ENCODE measurements around the gene GPR155. TPM values are rescaled to one million over a fixed set of nuclear protein-coding genes. Genes with fewer than 3 reads are reported as not detected.

GPR155 gene
- total RNA-seq, 1 experiment from 2014 or later, result 0.79 TPM

DNA sequence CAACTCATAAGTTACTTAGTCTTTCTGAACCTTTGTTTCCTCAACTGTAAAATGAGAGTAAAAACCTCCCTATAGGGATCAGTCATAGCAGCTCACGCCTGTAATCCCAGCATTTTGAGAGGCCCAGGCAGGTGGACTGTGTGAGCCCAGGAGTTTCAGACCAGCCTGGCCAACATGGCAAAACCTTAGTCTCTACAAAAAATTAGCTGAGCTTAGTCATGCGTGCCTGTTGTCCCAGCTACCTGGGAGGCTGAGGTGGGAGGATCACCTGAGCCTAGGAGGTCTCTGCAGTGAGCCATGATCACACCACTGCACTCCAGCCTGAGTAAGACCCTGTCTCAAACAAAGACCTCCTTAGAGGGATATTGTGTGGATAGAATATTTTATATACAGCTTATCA, 2.3 kb downstream of the GPR155 start:
- BruUV-seq (replicated peaks), result no TSS peak
- Histone ChIP-seq H2AFZ (no peak overlapping the region), H4K20me1 (ENCODE audit: insufficient read depth) (no peaks in the 10 kb centered on the region), H3K4me2 (no peak overlapping the region), H3K4me1 (replicated peaks; ENCODE audit: insufficient read depth) (peaks cover 12% of the 10 kb centered on the region), H3F3A (ENCODE audit: insufficient read depth, low read depth) (no peaks in the 10 kb centered on the region), H3K27ac (no peak overlapping the region), H3K36me3 (ENCODE audit: low read depth) (no peaks in the 10 kb centered on the region), H3K9me3 (ENCODE audit: insufficient read depth, low read depth) (no peaks in the 10 kb centered on the region; the same call in 1 of the 2 replicates), H3K4me3 (no peak overlapping the region), H3K79me2 (ENCODE audit: low read depth) (no peaks in the 10 kb centered on the region), H3K27me3 (ENCODE audit: insufficient read depth, low read depth) (no peaks in the 10 kb centered on the region), H3K9me2 (ENCODE audit: insufficient read depth) (no peaks in the 10 kb centered on the region)
- intact Hi-C loops (cut with micrococcal nuclease; ENCODE audit: unreplicated experiment), result no loop called here
- no peak for TF ChIP-seq EZH2 (IDR thresholded peaks at IDR 0.05; ENCODE audit: low read depth)
- TF ChIP-seq, protein P1, sequence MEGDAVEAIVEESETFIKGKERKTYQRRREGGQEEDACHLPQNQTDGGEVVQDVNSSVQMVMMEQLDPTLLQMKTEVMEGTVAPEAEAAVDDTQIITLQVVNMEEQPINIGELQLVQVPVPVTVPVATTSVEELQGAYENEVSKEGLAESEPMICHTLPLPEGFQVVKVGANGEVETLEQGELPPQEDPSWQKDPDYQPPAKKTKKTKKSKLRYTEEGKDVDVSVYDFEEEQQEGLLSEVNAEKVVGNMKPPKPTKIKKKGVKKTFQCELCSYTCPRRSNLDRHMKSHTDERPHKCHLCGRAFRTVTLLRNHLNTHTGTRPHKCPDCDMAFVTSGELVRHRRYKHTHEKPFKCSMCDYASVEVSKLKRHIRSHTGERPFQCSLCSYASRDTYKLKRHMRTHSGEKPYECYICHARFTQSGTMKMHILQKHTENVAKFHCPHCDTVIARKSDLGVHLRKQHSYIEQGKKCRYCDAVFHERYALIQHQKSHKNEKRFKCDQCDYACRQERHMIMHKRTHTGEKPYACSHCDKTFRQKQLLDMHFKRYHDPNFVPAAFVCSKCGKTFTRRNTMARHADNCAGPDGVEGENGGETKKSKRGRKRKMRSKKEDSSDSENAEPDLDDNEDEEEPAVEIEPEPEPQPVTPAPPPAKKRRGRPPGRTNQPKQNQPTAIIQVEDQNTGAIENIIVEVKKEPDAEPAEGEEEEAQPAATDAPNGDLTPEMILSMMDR (conservative IDR thresholded peaks at IDR 0.05), result no peak
- POLR2A ChIA-PET (ENCODE audit: unreplicated experiment), result interaction anchor here (0.7 kb wide), 1 partner anchor 42 kb away, joined by 5 read pairs; no protein-coding TSS in a partner anchor
- DNase-seq, result no peak
- CTCF ChIA-PET, result interaction anchor here (0.6 to 1.0 kb wide), 2 partner anchors 63 to 92 kb away, joined by 3 to 4 read pairs; no protein-coding TSS in a partner anchor

DNA sequence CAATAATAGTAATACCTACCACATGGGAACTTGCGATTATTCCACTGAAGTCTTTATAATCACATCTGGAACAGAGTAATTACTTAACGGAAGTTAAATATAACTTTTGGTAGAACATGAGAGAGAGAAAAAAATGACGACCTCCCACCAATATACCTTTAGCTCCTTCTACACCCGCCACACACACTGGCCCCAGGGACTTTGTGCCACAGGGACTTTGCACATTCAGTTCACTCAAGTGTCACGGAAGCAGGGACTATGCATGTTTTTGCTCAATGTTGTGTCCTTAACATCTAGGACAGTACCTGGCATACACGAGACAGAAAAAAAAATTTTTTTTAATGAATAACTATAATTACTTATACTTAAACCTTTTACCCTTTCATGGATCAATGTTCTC, 4.0 kb downstream of the GPR155 start:
- ChIA-PET POLR2A (ENCODE audit: unreplicated experiment) (no interaction called here), CTCF (no interaction called here)
- H3F3A ChIP-seq (ENCODE audit: insufficient read depth, low read depth), result no peaks in the 10 kb centered on the region
- no peak for TF ChIP-seq EZH2 (IDR thresholded peaks at IDR 0.05; ENCODE audit: low read depth)
- TF ChIP-seq, protein P1 (conservative IDR thresholded peaks at IDR 0.05), result no peak
- DNase-seq, result no peak
- H3K4me1 ChIP-seq (replicated peaks; ENCODE audit: insufficient read depth), result peaks cover 11% of the 10 kb centered on the region
- no peak overlapping the region for H2AFZ ChIP-seq
- no peak overlapping the region for H3K4me2 ChIP-seq
- no peaks in the 10 kb centered on the region for H4K20me1 ChIP-seq (ENCODE audit: insufficient read depth)
- no peaks in the 10 kb centered on the region for H3K27me3 ChIP-seq (ENCODE audit: insufficient read depth, low read depth)
- H3K9me2 ChIP-seq (ENCODE audit: insufficient read depth), result no peaks in the 10 kb centered on the region
- no peaks in the 10 kb centered on the region for H3K36me3 ChIP-seq (ENCODE audit: low read depth)
- H3K27ac ChIP-seq, result no peak overlapping the region
- H3K9me3 ChIP-seq (ENCODE audit: insufficient read depth, low read depth), result no peaks in the 10 kb centered on the region; the same call in 1 of the 2 replicates
- intact Hi-C loops (cut with micrococcal nuclease; ENCODE audit: unreplicated experiment), result no loop called here
- no peaks in the 10 kb centered on the region for H3K79me2 ChIP-seq (ENCODE audit: low read depth)
- BruUV-seq (replicated peaks), result no TSS peak
- no peak overlapping the region for H3K4me3 ChIP-seq

DNA sequence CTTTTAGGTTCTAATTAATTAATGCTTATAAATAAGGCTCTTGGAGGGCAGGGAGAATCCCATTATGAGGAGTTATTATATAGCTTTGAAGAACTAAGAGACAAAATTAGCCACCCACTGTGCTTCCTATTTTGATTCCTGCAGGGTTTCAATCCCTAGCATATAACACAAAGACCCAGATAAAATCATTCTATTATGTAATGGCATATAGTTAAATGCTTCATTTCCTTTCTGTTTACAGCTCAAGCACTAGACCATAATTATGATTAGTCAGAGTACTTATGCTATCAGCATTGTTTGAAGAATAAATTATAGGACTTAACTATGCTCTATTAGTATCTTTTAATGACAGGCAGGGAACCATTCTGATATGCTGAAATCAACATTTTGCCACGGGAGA, 9.1 kb downstream of the GPR155 start:
- H3K4me2 ChIP-seq, result no peak overlapping the region
- no TSS peak for BruUV-seq (replicated peaks)
- H2AFZ ChIP-seq, result no peak overlapping the region
- no peaks in the 10 kb centered on the region for H3K9me3 ChIP-seq (ENCODE audit: insufficient read depth, low read depth)
- ChIA-PET POLR2A (ENCODE audit: unreplicated experiment) (no interaction called here), CTCF (interaction anchor here (1.1 kb wide), 1 partner anchor 14 kb away, joined by 3 read pairs; no protein-coding TSS in a partner anchor)
- no peaks in the 10 kb centered on the region for H3F3A ChIP-seq (ENCODE audit: insufficient read depth, low read depth)
- H3K9me2 ChIP-seq (ENCODE audit: insufficient read depth), result no peaks in the 10 kb centered on the region
- no peaks in the 10 kb centered on the region for H4K20me1 ChIP-seq (ENCODE audit: insufficient read depth)
- TF ChIP-seq, protein P1 (conservative IDR thresholded peaks at IDR 0.05), result no peak
- no peak for DNase-seq
- no peak overlapping the region for H3K4me3 ChIP-seq
- intact Hi-C loops (cut with micrococcal nuclease; ENCODE audit: unreplicated experiment), result no loop called here
- no peaks in the 10 kb centered on the region for H3K36me3 ChIP-seq (ENCODE audit: low read depth)
- no peaks in the 10 kb centered on the region for H3K4me1 ChIP-seq (replicated peaks; ENCODE audit: insufficient read depth)
- H3K27me3 ChIP-seq (ENCODE audit: insufficient read depth, low read depth), result no peaks in the 10 kb centered on the region
- no peaks in the 10 kb centered on the region for H3K79me2 ChIP-seq (ENCODE audit: low read depth)
- H3K27ac ChIP-seq, result no peak overlapping the region

Data from PC-9 (cell line).